ENCODE data around the gene OTOGL.

OTOGL gene

GRCh38 chr12:80356097-80356496, 256.8 kb downstream of the OTOGL start:
- no peak overlapping the region for H3K4me3 ChIP-seq (ENCODE audit: low read depth, low read length)
- no peaks in the 10 kb centered on the region for H3K27me3 ChIP-seq (ENCODE audit: control insufficient read depth, insufficient read depth, low read length)
- H3K9ac ChIP-seq (ENCODE audit: low read length), result no peak overlapping the region
- H3K27ac ChIP-seq (ENCODE audit: low read depth, low read length), result no peak overlapping the region
- H3K36me3 ChIP-seq (ENCODE audit: control insufficient read depth, insufficient read depth, low read length), result no peaks in the 10 kb centered on the region
- no peaks in the 10 kb centered on the region for H3K9me3 ChIP-seq (ENCODE audit: control insufficient read depth, insufficient read depth, low read depth, low read length)
- no peaks in the 10 kb centered on the region for H3K4me1 ChIP-seq (ENCODE audit: control insufficient read depth, insufficient read depth, low read length)

GRCh38 chr12:80359703-80360102, 260.4 kb downstream of the OTOGL start:
- Histone ChIP-seq H3K36me3 (ENCODE audit: control insufficient read depth, insufficient read depth, low read length) (no peaks in the 10 kb centered on the region), H3K9ac (ENCODE audit: low read length) (no peak overlapping the region), H3K27ac (ENCODE audit: low read depth, low read length) (no peak overlapping the region), H3K9me3 (ENCODE audit: control insufficient read depth, insufficient read depth, low read depth, low read length) (no peaks in the 10 kb centered on the region), H3K27me3 (ENCODE audit: control insufficient read depth, insufficient read depth, low read length) (no peaks in the 10 kb centered on the region), H3K4me3 (ENCODE audit: low read depth, low read length) (no peak overlapping the region), H3K4me1 (ENCODE audit: control insufficient read depth, insufficient read depth, low read length) (no peaks in the 10 kb centered on the region)

GRCh38 chr12:80364056-80364455, 264.7 kb downstream of the OTOGL start:
- Histone ChIP-seq H3K36me3 (ENCODE audit: control insufficient read depth, insufficient read depth, low read length) (no peaks in the 10 kb centered on the region), H3K4me1 (ENCODE audit: control insufficient read depth, insufficient read depth, low read length) (no peaks in the 10 kb centered on the region), H3K4me3 (ENCODE audit: low read depth, low read length) (no peak overlapping the region), H3K27me3 (ENCODE audit: control insufficient read depth, insufficient read depth, low read length) (no peaks in the 10 kb centered on the region), H3K9me3 (ENCODE audit: control insufficient read depth, insufficient read depth, low read depth, low read length) (no peaks in the 10 kb centered on the region), H3K27ac (ENCODE audit: low read depth, low read length) (no peak overlapping the region), H3K9ac (ENCODE audit: low read length) (no peak overlapping the region)

- no peak overlapping the region for H3K9ac ChIP-seq (ENCODE audit: low read length)
- no peaks in the 10 kb centered on the region for H3K9me3 ChIP-seq (ENCODE audit: control insufficient read depth, insufficient read depth, low read depth, low read length)
- H3K27me3 ChIP-seq (ENCODE audit: control insufficient read depth, insufficient read depth, low read length), result no peaks in the 10 kb centered on the region
- no peak overlapping the region for H3K4me3 ChIP-seq (ENCODE audit: low read depth, low read length)
- H3K27ac ChIP-seq (ENCODE audit: low read depth, low read length), result no peak overlapping the region
- no peaks in the 10 kb centered on the region for H3K36me3 ChIP-seq (ENCODE audit: control insufficient read depth, insufficient read depth, low read length)
- H3K4me1 ChIP-seq (ENCODE audit: control insufficient read depth, insufficient read depth, low read length), result no peaks in the 10 kb centered on the region
These were observed 274.3 kb downstream of the OTOGL start for GRCh38 chr12:80373666-80374065.

GRCh38 chr12:80374615-80375014, 275.3 kb downstream of the OTOGL start:
- no peak overlapping the region for H3K4me3 ChIP-seq (ENCODE audit: low read depth, low read length)
- H3K4me1 ChIP-seq (ENCODE audit: control insufficient read depth, insufficient read depth, low read length), result no peaks in the 10 kb centered on the region
- H3K9me3 ChIP-seq (ENCODE audit: control insufficient read depth, insufficient read depth, low read depth, low read length), result no peaks in the 10 kb centered on the region
- no peaks in the 10 kb centered on the region for H3K27me3 ChIP-seq (ENCODE audit: control insufficient read depth, insufficient read depth, low read length)
- H3K9ac ChIP-seq (ENCODE audit: low read length), result no peak overlapping the region
- H3K27ac ChIP-seq (ENCODE audit: low read depth, low read length), result no peak overlapping the region
- no peaks in the 10 kb centered on the region for H3K36me3 ChIP-seq (ENCODE audit: control insufficient read depth, insufficient read depth, low read length)

GRCh38 chr12:80377140-80377794, 277.9 kb downstream of the OTOGL start:
- H3K9me3 ChIP-seq (ENCODE audit: control insufficient read depth, insufficient read depth, low read depth, low read length), result no peaks in the 10 kb centered on the region
- no peaks in the 10 kb centered on the region for H3K36me3 ChIP-seq (ENCODE audit: control insufficient read depth, insufficient read depth, low read length)
- H3K4me3 ChIP-seq (ENCODE audit: low read depth, low read length), result no peak overlapping the region
- H3K4me1 ChIP-seq (ENCODE audit: control insufficient read depth, insufficient read depth, low read length), result no peaks in the 10 kb centered on the region
- no peak overlapping the region for H3K27ac ChIP-seq (ENCODE audit: low read depth, low read length)
- no peaks in the 10 kb centered on the region for H3K27me3 ChIP-seq (ENCODE audit: control insufficient read depth, insufficient read depth, low read length)
- no peak overlapping the region for H3K9ac ChIP-seq (ENCODE audit: low read length)

- no peak overlapping the region for H3K9ac ChIP-seq (ENCODE audit: low read length)
- no peaks in the 10 kb centered on the region for H3K9me3 ChIP-seq (ENCODE audit: control insufficient read depth, insufficient read depth, low read depth, low read length)
- no peaks in the 10 kb centered on the region for H3K27me3 ChIP-seq (ENCODE audit: control insufficient read depth, insufficient read depth, low read length)
- no peak overlapping the region for H3K4me3 ChIP-seq (ENCODE audit: low read depth, low read length)
- no peaks in the 10 kb centered on the region for H3K36me3 ChIP-seq (ENCODE audit: control insufficient read depth, insufficient read depth, low read length)
- H3K27ac ChIP-seq (ENCODE audit: low read depth, low read length), result no peak overlapping the region
- H3K4me1 ChIP-seq (ENCODE audit: control insufficient read depth, insufficient read depth, low read length), result no peaks in the 10 kb centered on the region
These were observed 281.8 kb downstream of the OTOGL start for GRCh38 chr12:80381121-80381520.

GRCh38 chr12:80382254-80382653, 282.9 kb downstream of the OTOGL start:
- no peaks in the 10 kb centered on the region for H3K27me3 ChIP-seq (ENCODE audit: control insufficient read depth, insufficient read depth, low read length)
- H3K27ac ChIP-seq (ENCODE audit: low read depth, low read length), result no peak overlapping the region

GRCh38 chr12:80400571-80400991, 301.2 kb downstream of the OTOGL start:
- Histone ChIP-seq H3K4me1 (ENCODE audit: control insufficient read depth, insufficient read depth, low read length) (no peaks in the 10 kb centered on the region), H3K9me3 (ENCODE audit: control insufficient read depth, insufficient read depth, low read depth, low read length) (no peaks in the 10 kb centered on the region), H3K27me3 (ENCODE audit: control insufficient read depth, insufficient read depth, low read length) (no peaks in the 10 kb centered on the region), H3K4me3 (ENCODE audit: low read depth, low read length) (peak overlapping the region; percentile 39; the same call in 1 of the 2 replicates), H3K9ac (ENCODE audit: low read length) (no peak overlapping the region), H3K27ac (ENCODE audit: low read depth, low read length) (no peak overlapping the region), H3K36me3 (ENCODE audit: control insufficient read depth, insufficient read depth, low read length) (no peaks in the 10 kb centered on the region)

More at GRCh38 chr12:80382254-80382653, 282.9 kb downstream of the OTOGL start:
- Histone ChIP-seq H3K36me3 (ENCODE audit: control insufficient read depth, insufficient read depth, low read length) (no peaks in the 10 kb centered on the region), H3K4me3 (ENCODE audit: low read depth, low read length) (no peak overlapping the region), H3K4me1 (ENCODE audit: control insufficient read depth, insufficient read depth, low read length) (no peaks in the 10 kb centered on the region), H3K9me3 (ENCODE audit: control insufficient read depth, insufficient read depth, low read depth, low read length) (no peaks in the 10 kb centered on the region), H3K9ac (ENCODE audit: low read length) (no peak overlapping the region)

- Histone ChIP-seq H3K27ac (ENCODE audit: low read depth, low read length) (no peak overlapping the region), H3K4me3 (ENCODE audit: low read depth, low read length) (no peak overlapping the region), H3K9ac (ENCODE audit: low read length) (no peak overlapping the region), H3K9me3 (ENCODE audit: control insufficient read depth, insufficient read depth, low read depth, low read length) (no peaks in the 10 kb centered on the region), H3K4me1 (ENCODE audit: control insufficient read depth, insufficient read depth, low read length) (no peaks in the 10 kb centered on the region), H3K27me3 (ENCODE audit: control insufficient read depth, insufficient read depth, low read length) (no peaks in the 10 kb centered on the region), H3K36me3 (ENCODE audit: control insufficient read depth, insufficient read depth, low read length) (no peaks in the 10 kb centered on the region)
These were observed 301.9 kb downstream of the OTOGL start for GRCh38 chr12:80401191-80401590.

GRCh38 chr12:80404629-80405028, 305.3 kb downstream of the OTOGL start:
- Histone ChIP-seq H3K27ac (ENCODE audit: low read depth, low read length) (no peak overlapping the region), H3K4me3 (ENCODE audit: low read depth, low read length) (no peak overlapping the region), H3K27me3 (ENCODE audit: control insufficient read depth, insufficient read depth, low read length) (no peaks in the 10 kb centered on the region; the same call in 1 of the 2 replicates), H3K36me3 (ENCODE audit: control insufficient read depth, insufficient read depth, low read length) (no peaks in the 10 kb centered on the region), H3K9ac (ENCODE audit: low read length) (no peak overlapping the region), H3K9me3 (ENCODE audit: control insufficient read depth, insufficient read depth, low read depth, low read length) (no peaks in the 10 kb centered on the region), H3K4me1 (ENCODE audit: control insufficient read depth, insufficient read depth, low read length) (no peaks in the 10 kb centered on the region)
